Parathyroid adenoma (tissue), 2 donors: ENCODE measurements around the gene BCAP29.

ENCODE experiments used
- H2AFZ ChIP-seq: fragments of 300-600 bp; sonication (generic); one replicate; pipeline ENCODE4 v1.7.0; 2017; ENCODE audit warnings: antibody characterized with exemption, mild to moderate bottlenecking
- H3K27ac ChIP-seq: fragments of 300-600 bp; sonication (generic); one replicate; pipeline ENCODE4 v1.7.0; 2017
- H3K27me3 ChIP-seq: fragments of 300-600 bp; sonication (generic); one replicate; pipeline ENCODE4 v1.7.0; 2017; ENCODE audit warnings: low read length; ENCODE audit not compliant: control insufficient read depth, insufficient read depth
- H3K36me3 ChIP-seq: fragments of 300-600 bp; sonication (generic); one replicate; pipeline ENCODE4 v1.7.0; 2017; ENCODE audit warnings: low read length; ENCODE audit not compliant: control insufficient read depth, insufficient read depth
- H3K4me1 ChIP-seq: fragments of 300-600 bp; sonication (generic); one replicate; pipeline ENCODE4 v1.7.0; 2017; ENCODE audit warnings: control low read depth
- H3K4me2 ChIP-seq: fragments of 300-600 bp; sonication (generic); one replicate; pipeline ENCODE4 v1.7.0; 2017; ENCODE audit warnings: low read length
- H3K4me3 ChIP-seq: fragments of 300-600 bp; sonication (generic); one replicate; pipeline ENCODE4 v1.7.0; 2017; ENCODE audit warnings: low read depth, low read length
- H3K79me2 ChIP-seq: fragments of 300-600 bp; sonication (generic); one replicate; pipeline ENCODE4 v1.7.0; 2017; ENCODE audit warnings: control low read depth
- H3K9ac ChIP-seq: fragments of 300-600 bp; sonication (generic); one replicate; pipeline ENCODE4 v1.7.0; 2017; ENCODE audit warnings: mild to moderate bottlenecking
- H3K9me3 ChIP-seq: fragments of 300-600 bp; sonication (generic); one replicate; pipeline ENCODE4 v1.7.0; 2017; ENCODE audit warnings: low read length; ENCODE audit not compliant: control insufficient read depth
- CTCF ChIP-seq: fragments of 300-600 bp; sonication (generic); IDR thresholded peaks from one replicate; pipeline ENCODE4 v1.7.0; 2017; ENCODE audit warnings: antibody characterized with exemption, mild to moderate bottlenecking
- donor health status: primary hyperparathyroidism.

Gene BCAP29

GRCh38 chr7:107642501-107642900 is 62.5 kb downstream of the BCAP29 start:
- no peak for TF ChIP-seq CTCF
- Histone ChIP-seq H3K4me2 (no peak overlapping the region), H3K9ac (no peak overlapping the region)

GRCh38 chr7:107643407-107643806 is 63.4 kb downstream of the BCAP29 start:
- Histone ChIP-seq H3K9ac (no peak overlapping the region), H2AFZ (no peak overlapping the region), H3K4me3 (no peak overlapping the region), H3K36me3 (no peaks in the 10 kb centered on the region), H3K27ac (no peak overlapping the region), H3K4me1 (no peaks in the 10 kb centered on the region), H3K4me2 (no peak overlapping the region), H3K9me3 (no peaks in the 10 kb centered on the region), H3K79me2 (no peaks in the 10 kb centered on the region), H3K27me3 (no peaks in the 10 kb centered on the region)
- no peak for TF ChIP-seq CTCF

More at GRCh38 chr7:107642501-107642900, 62.5 kb downstream of the BCAP29 start:
- Histone ChIP-seq H3K27ac (no peak overlapping the region), H2AFZ (no peak overlapping the region), H3K4me1 (no peaks in the 10 kb centered on the region), H3K36me3 (no peaks in the 10 kb centered on the region), H3K27me3 (no peaks in the 10 kb centered on the region), H3K9me3 (no peaks in the 10 kb centered on the region), H3K79me2 (no peaks in the 10 kb centered on the region), H3K4me3 (no peak overlapping the region)

- H3K9me3 ChIP-seq, result no peaks in the 10 kb centered on the region
- no peak overlapping the region for H3K27ac ChIP-seq
- no peak for TF ChIP-seq CTCF
- no peaks in the 10 kb centered on the region for H3K27me3 ChIP-seq
- H3K4me2 ChIP-seq, result no peak overlapping the region
- H3K9ac ChIP-seq, result no peak overlapping the region
- H3K36me3 ChIP-seq, result no peaks in the 10 kb centered on the region
- no peak overlapping the region for H2AFZ ChIP-seq
- H3K4me3 ChIP-seq, result no peak overlapping the region
- no peaks in the 10 kb centered on the region for H3K79me2 ChIP-seq
- H3K4me1 ChIP-seq, result no peaks in the 10 kb centered on the region
Observed at GRCh38 chr7:107643938-107644308, 63.9 kb downstream of the BCAP29 start.

- Histone ChIP-seq H3K27ac (no peak overlapping the region), H3K9ac (no peak overlapping the region), H3K4me1 (no peaks in the 10 kb centered on the region), H2AFZ (no peak overlapping the region), H3K4me3 (no peak overlapping the region), H3K9me3 (no peaks in the 10 kb centered on the region), H3K36me3 (no peaks in the 10 kb centered on the region), H3K79me2 (no peaks in the 10 kb centered on the region), H3K4me2 (no peak overlapping the region), H3K27me3 (no peaks in the 10 kb centered on the region)
- no peak for TF ChIP-seq CTCF
Observed at GRCh38 chr7:107644309-107644974, 64.4 kb downstream of the BCAP29 start.

- H2AFZ ChIP-seq, result no peak overlapping the region
- H3K79me2 ChIP-seq, result no peaks in the 10 kb centered on the region
- H3K27me3 ChIP-seq, result no peaks in the 10 kb centered on the region
- no peak overlapping the region for H3K4me3 ChIP-seq
- no peaks in the 10 kb centered on the region for H3K36me3 ChIP-seq
- H3K27ac ChIP-seq, result no peak overlapping the region
- no peak overlapping the region for H3K4me2 ChIP-seq
- no peaks in the 10 kb centered on the region for H3K9me3 ChIP-seq
- H3K4me1 ChIP-seq, result no peaks in the 10 kb centered on the region
- TF ChIP-seq CTCF, result no peak
- no peak overlapping the region for H3K9ac ChIP-seq
Observed at GRCh38 chr7:107652642-107653041, 72.6 kb downstream of the BCAP29 start.
